Activated CD8-positive, alpha-beta memory T cell treated with anti-CD3 and anti-CD28 coated beads, Interleukin-2, amount 50 U/mL, for 48 hours (primary cell): Measurements from ENCODE around the gene IFNA21.
"Not testable (repeated sequence)": the region's sequence is repeated elsewhere in the genome, so short reads cannot be mapped to it uniquely, and the experiment has no call there.

Experiments
- DNase-seq: peaks from one replicate; pipeline ENCODE4 v3.0.0-alpha.2; 2020

IFNA21 gene

DNA sequence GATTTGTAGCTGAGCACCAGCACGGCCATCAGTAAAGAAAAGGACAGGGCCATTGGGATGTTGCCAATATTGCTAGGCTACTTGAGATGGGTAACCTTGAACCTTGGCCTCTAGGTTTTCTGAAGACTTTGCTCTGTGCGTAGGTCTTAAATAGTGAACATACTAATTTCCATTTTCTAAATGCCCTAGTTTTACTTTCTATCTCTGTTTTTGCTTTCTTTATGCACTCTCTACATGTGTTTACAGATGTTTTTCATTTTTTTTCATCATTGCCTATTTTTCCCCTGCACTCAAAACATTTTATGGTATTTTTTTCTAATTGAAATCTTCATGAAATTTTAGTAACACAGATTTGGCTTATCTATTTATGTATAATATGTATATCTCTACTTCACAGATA is at the start of gene IFNA21:
IFNA21 (minus strand) TSS at position 101 of the 400 bp plus-strand sequence; CDS start at position 53, 48 bp downstream.
- not testable (repeated sequence) for DNase-seq

DNA sequence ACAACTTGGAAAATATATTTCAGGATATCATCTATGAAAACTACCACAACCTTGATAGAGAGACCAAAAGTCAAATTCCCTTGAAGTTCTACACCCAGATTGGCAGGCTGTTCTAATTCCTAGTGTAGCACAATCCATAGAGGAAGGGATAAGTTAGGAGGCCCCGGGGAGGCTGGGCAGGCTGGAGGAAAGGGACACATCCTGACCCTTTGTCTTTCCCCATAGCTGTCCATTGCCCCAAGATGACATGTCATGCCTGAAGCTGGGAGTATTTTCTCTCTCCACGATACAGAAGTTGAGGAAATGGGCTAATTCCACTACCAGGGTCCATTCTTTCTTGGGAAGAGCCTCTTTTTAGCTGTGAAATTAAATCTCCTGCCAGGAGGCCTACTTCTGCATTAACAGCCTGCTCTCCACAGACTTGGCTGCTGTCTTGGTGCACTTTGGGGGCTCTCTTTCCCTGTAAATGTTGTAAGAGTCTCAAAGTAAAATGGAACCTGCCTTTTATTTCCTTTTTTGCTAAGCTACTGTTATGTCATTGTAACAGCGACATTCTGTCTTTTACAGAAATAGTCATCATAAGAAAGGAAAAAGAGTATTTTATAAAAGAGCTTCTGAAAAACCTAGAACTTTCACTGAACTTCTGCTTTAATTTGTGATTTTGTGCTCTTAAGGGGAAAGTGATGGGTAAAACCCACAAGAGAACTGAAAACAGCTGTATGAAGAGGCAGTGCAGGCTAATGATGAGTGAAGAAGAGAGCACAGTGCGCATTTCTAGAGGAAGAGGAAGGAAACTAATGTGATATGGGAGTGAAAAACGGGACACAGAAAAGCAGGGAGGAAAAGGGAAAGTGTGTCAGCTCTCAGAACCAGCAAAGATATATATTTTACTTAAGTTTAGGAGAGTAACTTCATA is 47.2 kb upstream of the IFNA21 start:
- DNase-seq: not testable (repeated sequence)

DNA sequence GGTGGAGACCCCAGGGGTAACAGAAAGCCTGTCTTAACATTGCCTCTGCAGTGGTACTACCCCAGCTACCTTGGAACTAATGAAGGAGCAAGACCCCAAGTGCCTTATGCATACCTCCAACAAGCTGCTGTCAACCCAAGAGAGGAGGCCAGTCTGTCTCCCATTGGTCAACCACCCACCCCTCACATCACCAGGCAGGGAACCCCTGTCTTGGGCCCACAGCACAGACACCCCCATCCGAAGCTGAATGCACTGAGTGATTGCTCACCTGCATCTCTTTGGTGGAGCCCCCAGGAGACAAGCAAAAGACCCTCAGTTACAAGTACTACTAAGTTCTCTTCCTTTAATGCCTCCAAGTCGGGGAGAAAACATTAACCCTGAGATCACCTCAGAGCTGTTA is 45.7 kb upstream of the IFNA21 start:
- DNase-seq: not testable (repeated sequence)

DNA sequence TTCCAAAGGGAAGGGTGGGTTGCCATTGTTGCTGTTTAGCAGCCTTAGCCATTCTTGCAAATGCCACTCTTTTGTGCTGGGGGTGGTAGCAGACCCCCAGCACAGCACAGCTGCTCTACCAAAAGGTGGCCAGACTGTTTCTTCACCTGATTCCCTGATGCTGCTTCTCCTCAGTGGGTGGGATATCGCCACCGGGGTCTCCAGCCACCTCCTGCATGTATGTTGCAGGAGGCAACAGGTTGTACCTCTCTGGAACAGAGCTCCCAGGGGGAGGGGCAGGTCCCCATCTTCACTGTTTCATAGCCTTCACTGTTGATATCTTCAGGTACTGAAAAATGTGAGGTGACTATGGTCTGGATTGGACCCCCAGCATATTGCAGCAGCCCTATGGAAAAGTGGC is 44.3 kb upstream of the IFNA21 start:
- DNase-seq: not testable (repeated sequence)

DNA sequence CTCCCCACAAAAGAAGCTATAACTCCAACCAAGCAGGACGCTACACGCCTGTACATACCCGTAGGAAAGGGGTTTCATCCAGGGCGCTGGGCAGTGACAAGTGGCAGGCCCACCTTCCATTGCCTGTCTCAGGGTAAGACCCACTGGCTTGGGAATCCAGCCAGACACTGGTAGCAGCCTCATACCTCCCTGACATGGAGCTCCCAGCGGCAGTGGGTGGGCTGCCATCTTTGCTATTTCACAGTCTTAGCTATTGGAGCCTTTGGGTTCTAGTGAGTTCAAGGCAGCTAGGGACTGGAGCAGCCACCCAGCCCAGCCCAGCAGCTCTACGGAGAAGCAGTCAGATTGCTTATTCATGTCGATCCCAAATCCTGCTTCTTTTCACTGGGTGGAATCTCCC is 43.9 kb upstream of the IFNA21 start:
- peak; percentile 34 for DNase-seq

DNA sequence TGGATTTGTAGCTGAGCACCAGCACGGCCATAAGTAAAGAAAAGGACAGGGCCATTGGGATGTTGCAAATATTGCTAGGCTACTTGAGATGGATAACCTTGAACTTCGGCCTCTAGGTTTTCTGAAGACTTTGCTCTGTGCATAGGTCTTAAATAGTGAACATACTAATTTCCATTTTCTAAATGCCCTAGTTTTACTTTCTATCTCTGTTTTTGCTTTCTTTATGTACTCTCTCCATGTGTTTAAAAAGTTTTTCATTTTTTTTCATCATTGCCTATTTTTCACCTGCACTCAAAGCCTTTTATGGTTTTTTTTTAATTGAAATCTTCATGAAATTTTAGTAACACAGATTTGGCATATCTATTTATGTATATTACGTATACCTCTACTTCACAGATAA is 40.6 kb upstream of the IFNA21 start, which contains the start of gene IFNA10:
IFNA10 (minus strand) TSS at position 101 of the 400 bp plus-strand sequence; CDS start at position 55, 46 bp downstream.
- DNase-seq: not testable (repeated sequence)

DNA sequence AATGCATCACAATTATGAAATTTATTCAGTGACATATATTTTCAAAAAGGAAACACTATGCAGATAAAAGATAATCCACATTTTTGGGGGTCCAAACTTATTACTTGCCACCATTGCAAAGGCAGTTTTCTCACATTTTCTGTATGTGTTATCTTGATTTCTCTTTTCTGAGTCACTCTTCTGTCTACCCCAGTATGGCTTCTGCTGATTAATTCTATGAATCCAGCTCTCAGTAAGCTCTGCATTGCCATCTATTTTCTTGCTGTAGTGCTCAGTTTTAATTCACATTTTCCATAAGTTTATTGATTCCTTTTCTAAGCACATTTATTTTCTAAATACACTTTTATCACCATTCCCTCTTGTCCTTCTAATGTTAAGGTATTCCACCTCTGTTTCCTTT is 38.7 kb upstream of the IFNA21 start:
- no peak for DNase-seq

DNA sequence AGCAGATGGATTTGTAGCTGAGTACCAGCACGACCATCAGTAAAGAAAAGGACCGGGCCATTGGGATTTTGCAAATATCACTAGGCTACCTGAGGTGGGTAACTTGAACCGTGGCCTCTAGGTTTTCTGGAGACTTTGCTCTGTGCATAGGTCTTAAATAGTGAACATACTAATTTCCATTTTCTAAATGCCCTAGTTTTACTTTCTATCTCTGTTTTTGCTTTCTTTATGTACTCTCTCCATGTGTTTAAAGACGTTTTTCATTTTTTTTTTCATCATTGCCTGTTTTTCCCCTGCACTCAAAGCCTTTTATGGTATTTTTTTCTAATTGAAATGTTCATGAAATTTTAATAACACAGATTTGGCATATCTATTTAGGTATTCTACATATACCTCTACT is 35.6 kb upstream of the IFNA21 start, which contains the start of gene IFNA7:
IFNA7 (minus strand) TSS at position 101 of the 400 bp plus-strand sequence; CDS start at position 61, 40 bp downstream.
- DNase-seq: peak; percentile 41

DNA sequence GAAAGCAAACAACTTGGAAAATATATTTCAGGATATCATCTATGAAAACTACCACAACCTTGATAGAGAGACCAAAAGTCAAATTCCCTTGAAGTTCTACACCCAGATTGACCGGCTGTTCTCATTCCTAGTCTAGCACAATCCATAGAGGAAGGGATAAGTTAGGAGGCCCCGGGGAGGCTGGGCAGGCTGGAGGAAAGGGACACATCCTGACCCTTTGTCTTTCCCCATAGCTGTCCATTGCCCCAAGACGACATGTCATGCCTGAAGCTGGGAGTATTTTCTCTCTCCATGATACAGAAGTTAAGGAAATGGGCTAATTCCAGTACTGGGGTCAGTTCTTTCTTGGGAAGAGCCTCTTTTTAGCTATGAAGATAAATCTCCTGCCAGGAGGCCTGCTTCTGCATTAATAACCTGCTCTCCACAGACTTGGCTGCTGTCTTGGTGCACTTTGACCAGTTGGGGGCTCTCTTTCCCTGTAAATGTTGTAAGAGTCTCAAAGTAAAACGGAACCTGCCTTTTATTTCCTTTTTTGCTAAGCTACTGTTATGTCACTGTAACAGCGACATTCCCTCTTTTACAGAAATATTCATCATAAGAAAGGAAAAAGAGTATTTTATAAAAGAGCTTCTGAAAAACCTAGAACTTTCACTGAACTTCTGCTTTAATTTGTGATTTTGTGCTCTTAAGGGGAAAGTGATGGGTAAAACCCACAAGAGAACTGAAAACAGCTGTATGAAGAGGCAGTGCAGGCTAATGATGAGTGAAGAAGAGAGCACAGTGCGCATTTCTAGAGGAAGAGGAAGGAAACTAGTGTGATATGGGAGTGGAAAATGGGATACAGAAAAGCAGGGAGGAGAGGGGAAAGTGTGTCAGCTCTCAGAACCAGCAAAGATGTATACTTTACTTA is 28.7 kb upstream of the IFNA21 start:
- not testable (repeated sequence) for DNase-seq

DNA sequence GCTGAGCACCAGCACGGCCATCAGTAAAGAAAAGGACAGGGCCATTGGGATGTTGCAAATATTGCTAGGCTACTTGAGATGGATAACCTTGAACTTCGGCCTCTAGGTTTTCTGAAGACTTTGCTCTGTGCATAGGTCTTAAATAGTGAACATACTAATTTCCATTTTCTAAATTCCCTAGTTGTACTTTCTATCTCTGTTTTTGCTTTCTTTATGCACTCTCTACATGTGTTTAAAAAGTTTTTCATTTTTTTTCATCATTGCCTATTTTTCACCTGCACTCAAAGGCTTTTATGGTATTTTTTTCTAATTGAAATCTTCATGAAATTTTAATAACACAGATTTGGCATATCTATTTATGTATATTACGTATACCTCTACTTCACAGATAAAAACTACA is 21.0 kb upstream of the IFNA21 start, which contains the start of gene IFNA4:
IFNA4 (minus strand) TSS at position 101 of the 400 bp plus-strand sequence; CDS start at position 45, 56 bp downstream.
- DNase-seq: not testable (repeated sequence)

DNA sequence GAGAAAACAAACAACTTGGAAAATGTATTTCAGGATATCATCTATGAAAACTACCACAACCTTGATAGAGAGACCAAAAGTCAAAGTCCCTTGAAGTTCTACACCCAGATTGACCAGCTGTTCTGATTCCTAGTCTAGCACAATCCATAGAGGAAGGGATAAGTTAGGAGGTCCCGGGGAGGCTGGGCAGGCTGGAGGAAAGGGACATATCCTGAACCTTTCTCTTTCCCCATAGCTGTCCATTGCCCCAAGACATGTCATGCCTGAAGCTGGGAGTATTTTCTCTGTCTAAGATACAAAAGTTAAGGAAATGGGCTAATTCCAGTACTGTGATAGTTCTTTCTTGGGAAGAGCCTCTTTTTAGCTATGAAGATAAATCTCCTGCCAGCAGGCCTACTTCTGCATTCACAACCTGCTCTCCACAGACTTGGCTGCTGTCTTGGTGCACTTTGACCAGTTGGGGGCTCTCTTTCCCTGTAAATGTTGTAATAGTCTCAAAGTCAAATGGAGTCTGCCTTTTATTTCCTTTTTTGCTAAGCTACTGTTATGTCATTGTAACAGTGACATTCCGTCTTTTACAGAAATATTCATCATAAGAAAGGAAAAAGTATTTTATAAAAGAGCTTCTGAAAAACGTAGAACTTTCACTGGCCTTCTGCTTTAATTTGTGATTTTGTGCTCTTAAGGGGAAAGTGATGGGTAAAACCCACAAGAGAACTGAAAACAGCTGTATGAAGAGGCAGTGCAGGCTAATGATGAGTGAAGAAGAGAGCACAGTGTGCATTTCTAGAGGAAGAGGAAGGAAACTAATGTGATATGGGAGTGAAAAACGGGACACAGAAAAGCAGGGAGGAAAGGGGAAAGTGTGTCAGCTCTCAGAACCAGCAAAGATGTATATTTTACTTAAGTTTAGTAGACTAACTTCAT is 16.6 kb upstream of the IFNA21 start:
- DNase-seq: not testable (repeated sequence)

DNA sequence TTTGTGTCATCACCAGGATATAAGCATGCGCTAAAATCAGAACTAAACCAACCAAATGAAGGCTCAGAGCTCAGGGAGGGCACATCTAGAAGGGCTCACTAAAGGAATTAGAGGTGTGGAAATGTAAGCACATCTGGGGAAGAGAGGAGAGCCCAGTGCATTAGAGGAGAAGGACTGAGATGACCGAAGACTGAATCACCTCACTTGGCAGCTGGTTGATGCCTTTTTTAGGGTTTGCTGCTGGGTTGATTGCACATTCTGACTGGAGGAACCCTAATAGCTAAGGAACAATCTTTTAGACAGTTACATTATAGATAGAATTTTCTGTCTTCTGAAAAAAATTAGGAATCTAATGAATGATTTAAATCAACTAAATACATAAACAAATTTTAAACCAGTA is 8.2 kb upstream of the IFNA21 start:
- DNase-seq: no peak

DNA sequence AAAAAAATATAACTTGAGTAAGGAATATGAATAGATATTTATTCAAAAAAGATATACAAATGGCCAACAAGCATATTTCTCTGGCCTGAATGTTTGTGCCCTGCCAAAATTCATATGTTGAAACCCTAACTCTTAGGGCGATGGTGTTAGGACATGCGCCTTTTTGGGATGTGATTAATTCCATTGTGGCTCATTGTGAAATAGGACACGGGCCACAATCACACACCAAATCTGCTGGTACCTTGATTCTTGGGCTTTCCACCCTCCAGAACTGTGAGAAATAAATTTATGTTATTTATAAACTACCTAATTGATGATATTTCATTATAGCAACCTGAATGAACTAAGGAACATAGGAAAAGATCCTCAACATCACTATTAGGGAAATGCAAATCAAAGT is 5.7 kb upstream of the IFNA21 start:
- DNase-seq: no peak

DNA sequence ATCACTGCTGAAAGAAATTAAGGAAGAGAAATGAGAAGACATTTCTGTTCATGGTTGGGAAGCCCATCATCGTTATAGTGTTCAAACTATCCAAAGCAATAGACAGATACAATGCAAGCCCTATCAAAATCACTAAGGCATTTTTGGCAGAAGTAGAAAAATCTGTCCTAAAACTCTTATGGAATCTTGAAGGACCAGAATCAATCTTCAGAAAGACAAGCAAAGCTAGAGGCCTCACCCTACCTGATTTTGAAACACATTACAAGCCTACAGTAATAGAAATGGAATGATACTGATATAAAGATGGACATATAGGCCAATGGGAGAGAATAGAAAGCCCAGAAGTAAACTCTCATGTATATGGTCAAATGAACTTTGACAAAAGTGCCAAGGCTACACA is 4.9 kb upstream of the IFNA21 start:
- DNase-seq: no peak

DNA sequence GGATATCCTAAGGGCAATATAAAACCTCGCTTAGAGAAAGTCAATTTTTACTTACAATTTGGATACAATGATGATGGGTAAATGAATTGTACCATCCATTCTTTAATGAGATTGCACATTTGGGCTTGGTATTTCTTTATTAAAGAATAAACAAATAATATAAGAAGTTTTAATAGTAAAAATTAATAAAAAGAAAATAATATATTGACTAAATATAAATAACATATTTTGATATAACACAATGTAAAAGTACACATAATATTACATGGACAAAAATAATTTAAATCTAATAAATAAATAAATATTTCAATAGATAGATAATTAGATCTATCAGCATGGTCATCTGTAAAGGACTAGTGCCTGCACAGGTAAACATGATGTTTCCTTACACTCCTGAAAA is 944 bp downstream of the IFNA21 start:
- DNase-seq: no peak

DNA sequence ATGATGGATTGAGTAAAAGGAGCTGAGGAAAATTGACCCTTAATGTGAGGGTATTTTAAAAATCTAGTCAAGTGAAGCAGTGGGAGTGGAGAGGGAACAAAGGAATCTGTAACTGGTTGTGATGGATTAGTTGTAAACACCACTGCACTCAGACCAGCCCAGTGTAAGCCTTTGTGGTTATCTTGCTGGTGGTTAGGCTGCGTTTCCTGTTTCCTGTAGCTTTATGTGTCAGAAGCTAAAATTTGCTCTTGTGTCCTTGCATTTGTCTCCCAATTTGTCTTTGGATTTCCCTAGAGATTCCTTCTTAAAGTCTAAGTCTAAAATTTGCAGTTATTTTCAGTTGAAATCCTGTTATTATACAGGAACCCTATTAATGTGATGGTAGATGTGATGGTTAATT is 6.3 kb downstream of the IFNA21 start:
- DNase-seq: no peak

DNA sequence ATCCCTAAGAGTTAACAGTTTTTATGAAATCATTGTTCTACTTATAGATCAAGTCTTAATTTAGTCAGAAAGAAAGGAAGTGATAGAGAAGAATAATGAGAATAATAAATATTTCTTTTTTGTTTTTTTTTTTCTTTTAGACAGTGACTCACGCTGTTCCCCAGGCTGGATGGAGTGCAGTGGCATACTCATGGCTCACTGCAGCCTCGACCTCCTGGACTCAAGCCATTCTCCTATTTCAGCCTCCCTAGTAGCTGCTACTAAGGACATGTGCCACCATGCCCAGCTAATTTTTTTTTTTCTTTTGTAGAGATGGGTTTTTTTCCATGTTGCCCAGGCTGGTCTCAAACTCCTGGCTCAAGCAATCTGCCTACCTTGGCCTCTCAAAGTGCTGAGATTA is 11.0 kb downstream of the IFNA21 start:
- DNase-seq: no peak

DNA sequence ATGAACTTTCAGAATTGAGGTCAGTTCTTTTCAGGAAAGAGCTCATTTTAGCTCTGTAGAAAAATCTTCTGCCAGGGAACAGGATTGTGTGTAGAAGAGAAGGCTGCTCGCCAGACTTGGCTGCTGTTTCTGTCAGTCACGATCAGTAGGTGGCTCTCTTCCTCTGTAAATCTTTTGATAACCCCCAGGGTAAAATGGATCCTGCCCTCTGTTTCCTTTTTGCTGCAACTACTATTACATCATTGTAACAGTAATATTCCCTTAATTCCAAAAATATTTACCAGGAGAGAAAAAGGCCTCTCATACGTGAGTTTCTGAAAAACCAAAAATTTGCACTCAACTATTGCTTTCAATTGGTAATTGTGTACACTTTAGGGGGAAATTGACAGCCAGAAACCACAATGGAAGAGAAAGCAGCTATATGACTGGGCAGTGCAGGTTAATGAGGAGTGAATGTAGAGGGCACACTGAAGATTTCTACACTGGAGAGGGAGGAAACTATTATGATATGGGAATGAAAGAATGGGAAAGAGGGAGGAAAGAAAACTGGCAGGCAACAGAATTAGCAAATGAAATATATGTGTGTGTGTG is 12.3 kb downstream of the IFNA21 start:
- DNase-seq: no peak

DNA sequence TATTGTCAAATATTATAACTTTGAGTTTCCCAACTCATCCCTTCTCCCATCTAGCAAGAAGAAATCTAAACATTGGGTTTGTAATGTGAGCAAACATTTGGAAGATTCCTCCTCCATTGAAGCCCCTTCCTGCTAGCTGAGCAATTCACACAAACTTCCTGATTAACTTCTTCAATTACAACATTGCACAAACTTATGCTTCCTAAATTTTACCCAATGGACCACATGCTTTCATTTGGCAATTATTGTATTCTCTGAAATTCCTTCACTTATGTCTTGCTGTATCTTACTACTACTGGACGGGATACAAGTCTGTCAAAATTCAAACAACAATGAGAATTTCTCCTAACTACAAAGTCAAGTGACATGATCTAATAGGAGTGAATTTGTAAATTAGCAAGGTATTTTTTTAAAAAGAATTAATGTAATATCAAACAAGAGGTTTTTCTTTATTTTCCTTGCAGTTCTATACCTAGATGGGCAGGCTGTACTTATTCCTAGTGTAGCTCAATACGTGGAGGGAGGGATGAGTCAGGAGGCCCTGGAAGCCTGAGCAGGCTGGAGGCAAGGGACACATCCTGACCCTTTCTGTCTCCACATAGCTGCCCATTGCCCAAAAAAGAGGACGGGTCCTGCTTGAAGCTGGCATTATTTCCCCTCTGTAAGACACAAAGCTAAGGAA is 13.0 kb downstream of the IFNA21 start:
- no peak for DNase-seq

DNA sequence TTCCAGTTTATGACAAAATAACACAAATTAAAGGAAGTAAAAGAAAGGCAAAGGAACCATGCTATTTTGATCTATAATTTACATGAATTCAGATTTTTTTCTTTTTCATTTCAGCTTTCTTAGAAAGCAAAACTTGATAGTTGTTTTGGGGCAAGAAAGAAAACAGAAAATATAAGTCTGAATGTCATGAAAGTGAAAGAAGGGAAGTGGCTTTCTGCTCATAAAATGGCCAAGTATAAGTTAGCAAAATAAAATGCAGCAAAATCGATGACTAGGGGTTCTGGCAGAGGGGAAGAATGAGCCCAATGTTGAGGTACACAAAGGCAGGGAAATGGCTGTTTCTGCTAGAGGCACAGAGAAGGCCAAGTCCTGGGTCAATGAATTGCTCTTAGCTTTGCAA is 21.9 kb downstream of the IFNA21 start:
- DNase-seq: no peak

DNA sequence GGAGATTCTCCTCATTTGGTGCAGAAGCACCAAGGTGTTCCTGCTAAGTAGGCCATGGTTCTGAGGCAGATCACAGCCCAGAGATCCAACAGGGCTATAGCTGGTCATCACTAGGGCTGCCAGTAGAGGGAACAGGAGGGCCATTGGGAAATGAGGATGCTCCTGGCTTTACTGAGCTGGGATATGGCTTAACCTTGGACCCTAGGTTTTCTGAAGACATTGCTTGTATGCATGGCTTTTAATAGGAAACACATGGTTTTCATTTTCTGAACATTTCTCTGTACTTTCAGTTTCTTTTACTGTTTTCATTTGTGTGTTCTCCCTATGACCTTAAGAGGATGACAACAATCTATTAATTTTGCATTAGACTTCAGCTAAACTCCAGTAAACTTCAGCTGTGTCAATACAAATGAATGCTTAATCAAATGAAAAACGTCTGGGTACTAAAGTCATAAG is 25.0 kb downstream of the IFNA21 start, which contains the start of gene IFNW1:
IFNW1 (minus strand) TSS at position 406 of the 456 bp plus-strand sequence; CDS start at position 144, 262 bp downstream.
- no peak for DNase-seq
